ENCODE results near the gene SLC6A5.

- TF ChIP-seq EZH2 (optimal IDR thresholded peaks at IDR 0.05; ENCODE audit: low read depth, low read length) (no peak), CTCF (IDR thresholded peaks at IDR 0.05; ENCODE audit: low read length) (no peak), EZH2phosphoT487 (IDR thresholded peaks at IDR 0.05; ENCODE audit: low read length) (no peak)
These were observed 9.6 kb upstream of the SLC6A5 start for GRCh38 chr11:20589796-20590195.
